Retina (tissue), 1 donor: ENCODE measurements around the gene PHETA1.

Source experiments
- DNase-seq: peaks from one replicate; pipeline ENCODE4 v3.0.0-alpha.2; 2016

The PHETA1 gene

GRCh38 chr12:111368788-111369495 lies at the start of gene PHETA1:
TSS of gene PHETA1 (minus strand) at chr12:111369095. CDS start at chr12:111363427, 5,668 bp downstream.
- peak; percentile 92 for DNase-seq

- DNase-seq: no peak
These were observed 49.6 kb upstream of the PHETA1 start for GRCh38 chr12:111418594-111418880.

- no peak for DNase-seq
These were observed 49.1 kb upstream of the PHETA1 start for GRCh38 chr12:111417784-111418593.

DNA sequence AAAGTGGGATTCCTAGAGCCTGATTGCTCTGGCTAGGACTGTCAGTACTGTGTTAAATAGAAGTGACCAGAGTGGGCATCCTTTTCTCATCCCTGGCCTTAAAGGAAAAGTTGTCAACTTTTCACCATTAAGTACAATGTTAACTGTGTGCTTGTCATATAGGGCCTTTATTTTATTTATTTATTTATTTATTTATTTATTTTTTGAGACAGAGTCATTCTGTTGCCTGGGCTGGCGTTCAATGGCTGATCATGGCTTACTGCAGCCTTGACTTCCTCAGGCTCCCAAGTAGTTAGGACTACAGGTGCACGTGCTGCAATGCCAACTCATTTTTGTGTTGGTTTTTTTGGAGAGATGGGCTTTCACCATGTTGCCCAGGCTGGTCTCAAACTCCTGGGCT lies 48.4 kb upstream of the PHETA1 start:
- no peak for DNase-seq

DNA sequence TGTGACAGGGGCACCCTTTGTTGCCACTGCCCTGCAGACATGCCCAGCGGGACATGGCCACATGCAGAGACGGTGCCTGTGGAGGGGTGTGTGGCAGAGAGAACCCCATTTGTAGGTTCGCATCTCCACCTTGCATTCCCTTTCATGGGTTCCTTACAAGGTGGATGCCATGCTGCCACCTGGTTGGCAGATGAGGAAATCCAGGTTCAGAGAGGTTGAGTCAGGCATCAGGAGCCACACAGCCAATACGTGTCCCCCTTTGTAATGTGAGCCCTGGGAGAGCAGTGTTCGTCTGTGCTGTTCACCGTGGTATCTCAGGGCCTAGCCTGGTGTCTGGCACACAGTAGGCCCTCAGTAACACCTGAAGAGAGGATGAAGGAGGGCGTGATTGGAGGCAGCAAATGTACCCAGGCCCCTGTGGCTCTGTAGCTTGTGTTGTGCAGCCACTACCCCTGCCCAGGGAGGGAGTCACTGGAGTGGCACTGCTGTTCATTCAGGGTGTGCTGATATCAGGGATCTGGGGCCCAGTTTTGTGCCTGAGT lies 45.9 kb upstream of the PHETA1 start:
- DNase-seq: no peak

GRCh38 chr12:111413442-111414086 lies 44.7 kb upstream of the PHETA1 start:
- peak; percentile 53 for DNase-seq

- DNase-seq: no peak
These were observed 44.0 kb upstream of the PHETA1 start for GRCh38 chr12:111412830-111413441.

GRCh38 chr12:111412007-111412829 lies 43.3 kb upstream of the PHETA1 start:
- DNase-seq: no peak

DNA sequence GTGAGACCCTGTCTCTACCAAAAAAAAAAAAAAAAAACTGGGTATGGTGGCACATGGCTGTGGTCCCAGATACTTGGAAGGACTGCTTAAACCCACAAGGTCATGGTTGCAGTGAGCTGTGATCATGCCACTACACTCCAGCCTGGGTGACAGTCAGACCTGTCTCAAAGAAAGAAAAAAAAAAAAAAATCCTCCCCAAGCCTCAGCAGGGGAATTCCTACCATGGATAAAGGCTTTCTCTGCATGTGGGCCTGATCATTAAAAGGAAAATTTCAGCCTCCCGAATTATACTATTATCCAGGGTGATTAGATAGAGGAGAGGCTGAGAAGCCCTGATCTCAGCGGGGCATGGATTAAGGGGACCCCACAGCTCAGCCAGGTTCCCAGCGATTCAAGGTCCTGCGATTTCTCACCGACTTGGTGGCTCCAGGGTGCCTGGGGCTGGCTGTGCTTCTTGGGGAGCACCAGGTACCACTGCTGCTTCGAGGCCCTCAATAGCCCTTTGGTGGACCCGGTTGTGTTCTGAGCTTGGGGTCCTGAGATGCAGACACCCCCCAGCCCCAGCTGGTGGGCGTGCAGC lies 42.4 kb upstream of the PHETA1 start:
- no peak for DNase-seq

- no peak for DNase-seq
These were observed 41.7 kb upstream of the PHETA1 start for GRCh38 chr12:111410431-111411184.

DNA sequence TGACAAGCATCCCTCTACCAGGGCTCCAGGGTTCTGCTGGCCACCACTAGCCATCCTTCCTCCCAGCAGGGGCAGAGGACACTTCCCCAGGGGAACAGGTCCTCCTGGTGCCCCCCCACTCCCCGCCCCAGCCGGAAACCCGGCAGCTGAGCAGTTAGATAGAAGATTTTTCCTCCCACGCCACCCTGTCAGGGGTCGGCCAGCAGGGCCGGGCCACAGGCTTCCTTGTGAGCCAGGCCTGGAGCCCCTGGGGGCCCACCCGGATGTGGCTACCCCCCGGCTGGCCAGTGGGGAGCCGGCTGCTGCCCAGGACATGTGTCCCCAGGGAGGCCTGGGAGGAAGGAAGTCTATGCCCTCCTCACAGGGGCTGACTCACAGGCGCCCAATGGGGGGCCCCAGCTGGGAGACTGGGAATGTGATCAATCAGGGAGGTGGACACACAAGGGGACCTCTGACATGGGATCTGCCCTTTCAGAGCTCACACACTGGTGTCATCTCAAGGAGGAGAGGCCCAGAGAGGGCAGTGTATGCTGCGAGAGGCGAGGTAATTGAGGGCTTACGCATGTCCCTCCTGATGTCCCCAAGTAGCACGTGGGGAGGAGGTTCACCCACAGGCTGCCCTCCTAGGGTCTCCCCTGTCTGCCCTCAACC lies 41.0 kb upstream of the PHETA1 start:
- DNase-seq: no peak

- no peak for DNase-seq
These were observed 40.5 kb upstream of the PHETA1 start for GRCh38 chr12:111409403-111409779.

DNA sequence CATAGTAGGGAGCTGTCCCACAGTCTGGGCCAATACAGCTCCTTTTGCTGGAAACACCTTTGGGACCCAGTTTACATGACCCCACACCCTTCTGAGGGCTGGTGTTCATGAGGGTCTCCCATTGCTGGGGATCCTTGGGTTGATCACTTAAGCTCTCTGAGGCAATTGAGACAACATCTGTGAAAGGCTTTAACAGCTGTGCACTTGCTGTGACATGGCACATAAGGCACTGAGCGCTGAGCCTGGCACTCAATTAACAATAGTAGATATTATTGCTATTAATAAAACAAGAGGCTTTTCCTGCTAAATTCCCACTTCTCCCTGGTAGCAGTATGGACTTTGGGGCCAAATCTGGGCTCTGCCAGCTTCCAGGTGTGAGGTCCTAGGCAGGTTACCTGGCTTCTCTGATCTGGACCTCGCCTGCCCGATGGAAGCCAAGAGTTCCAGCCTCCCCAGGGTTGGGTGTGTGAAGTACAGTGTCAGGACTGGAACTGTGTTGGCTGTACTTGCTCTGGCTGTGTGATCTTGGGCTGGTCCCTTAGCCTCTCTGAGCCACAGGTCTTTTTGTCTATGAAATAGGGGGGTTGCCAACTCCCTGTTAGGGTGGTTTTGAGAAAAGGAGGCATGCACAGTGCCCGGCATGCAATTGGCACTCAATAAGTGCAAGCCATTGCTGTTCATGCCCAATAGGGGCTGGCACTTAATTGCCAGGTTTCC lies 39.9 kb upstream of the PHETA1 start:
- DNase-seq: no peak

DNA sequence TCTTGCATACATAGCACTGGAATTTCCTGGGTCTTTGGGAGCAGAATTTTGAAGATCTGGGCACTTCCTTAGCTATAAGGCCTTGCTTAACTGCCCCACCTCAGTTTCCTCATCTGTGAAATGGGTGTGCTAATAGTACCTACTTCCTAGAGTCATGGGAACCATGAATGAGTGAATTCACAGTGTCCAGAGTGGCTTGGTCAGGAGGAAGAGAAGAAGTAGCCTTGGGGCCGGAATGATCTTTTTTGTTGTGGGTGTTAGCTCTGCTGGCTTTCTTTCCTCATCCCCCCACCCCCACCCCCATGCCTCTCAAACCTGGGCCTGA lies 39.2 kb upstream of the PHETA1 start:
- no peak for DNase-seq

- no peak for DNase-seq
These were observed 38.7 kb upstream of the PHETA1 start for GRCh38 chr12:111407377-111408115.

DNA sequence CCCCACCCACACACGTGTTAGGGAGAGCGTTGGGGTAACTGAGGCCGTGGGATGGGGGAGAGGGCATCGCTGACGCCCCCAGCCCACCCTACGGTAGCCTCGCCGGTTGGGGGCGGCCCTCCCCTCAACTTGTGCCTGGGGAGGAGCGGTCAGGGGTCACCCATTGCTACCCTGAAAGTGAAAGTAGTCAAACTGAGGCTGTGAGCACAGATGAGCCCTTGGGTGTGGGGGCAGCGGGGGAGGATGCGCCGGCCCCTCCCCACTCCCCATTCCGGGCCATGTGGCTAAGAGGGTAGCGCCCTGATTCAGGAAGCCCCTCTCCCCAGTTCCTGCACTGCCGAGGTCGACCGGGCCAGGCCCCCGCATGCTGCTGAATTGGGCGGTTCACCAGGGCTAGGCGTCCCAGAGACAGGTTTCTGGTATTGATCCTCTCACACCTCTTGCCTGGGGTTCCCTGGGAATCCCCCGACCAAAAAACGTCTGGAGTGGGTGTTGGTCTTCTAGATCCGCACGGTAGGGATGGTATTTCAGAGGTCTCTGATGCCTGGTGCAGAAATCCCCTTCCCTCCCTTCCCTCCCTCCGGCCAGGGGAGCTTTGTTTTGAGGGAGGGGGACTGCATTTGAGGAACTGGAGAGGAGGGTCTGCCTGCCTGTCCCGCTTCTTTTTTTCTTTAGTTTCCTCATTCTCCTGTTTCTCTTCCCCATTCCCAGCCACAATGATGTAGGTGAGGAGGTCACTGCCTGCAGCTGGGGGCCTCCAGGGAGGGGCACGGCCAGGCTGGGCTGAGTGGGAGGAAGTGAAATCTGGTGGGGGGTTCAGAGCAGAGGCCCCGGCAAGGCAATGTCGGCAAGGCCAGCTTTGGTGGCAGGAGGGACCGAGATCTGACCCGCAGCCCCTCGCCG lies 37.8 kb upstream of the PHETA1 start:
- DNase-seq: no peak

- DNase-seq: no peak
These were observed 37.1 kb upstream of the PHETA1 start, which contains the start of gene SH2B3 for GRCh38 chr12:111405859-111406473. TSS of gene SH2B3 (plus strand) at chr12:111405923. CDS start at chr12:111418146, 12,223 bp downstream.
